MM.1S (cell line): ENCODE results near the gene PHLDB2.

Experiments
- CTCF ChIP-seq: fragments of 300-600 bp; sonication (generic); IDR thresholded peaks from 2 replicates; pipeline ENCODE4 v1.5.1; 2016; ENCODE audit warnings: antibody characterized with exemption, low read length, mixed read lengths
- EZH2 ChIP-seq: fragments of 300-600 bp; sonication (generic); optimal IDR thresholded peaks from 2 replicates; pipeline ENCODE3; 2017; ENCODE audit warnings: low read depth, mild to moderate bottlenecking, antibody characterized with exemption, low read length, mixed read lengths

- TF ChIP-seq EZH2 (no peak), CTCF (no peak)
These were observed 77.3 kb downstream of the PHLDB2 start for GRCh38 chr3:111936191-111936841.
